Erythroblast (primary cell): Measurements from ENCODE around the gene PPFIBP1.

ENCODE experiments used
- GATA1 ChIP-seq: IDR thresholded peaks from 2 replicates; pipeline ENCODE4 v1.6.1; 2011; ENCODE audit warnings: low read depth, mild to moderate bottlenecking, control low read depth, low read length, moderate library complexity
- POLR2A ChIP-seq: IDR thresholded peaks from 2 replicates; pipeline ENCODE4 v1.6.1; 2011; ENCODE audit warnings: mild to moderate bottlenecking, low read length

GRCh38 chr12:27534060-27534764, 10.2 kb downstream of the PPFIBP1 start:
- TF ChIP-seq POLR2A (no peak), GATA1 (no peak)
